Hepatocyte (in vitro differentiated cells): ENCODE results near the gene NRSN2.
"Not testable (repeated sequence)": the region's sequence is repeated elsewhere in the genome, so short reads cannot be mapped to it uniquely, and the experiment has no call there.

Experiments used
- CTCF ChIP-seq: fragments of 200-600 bp; sonication (generic); IDR thresholded peaks from 2 replicates; pipeline ENCODE4 v1.5.1; 2016; ENCODE audit warnings: antibody characterized with exemption, mild to moderate bottlenecking; ENCODE audit not compliant: poor library complexity
- EZH2 ChIP-seq: fragments of 200-600 bp; sonication (generic); IDR thresholded peaks from 2 replicates; pipeline ENCODE4 v1.6.1; 2016; ENCODE audit warnings: antibody characterized with exemption, mild to moderate bottlenecking, borderline replicate concordance
- EZH2phosphoT487 ChIP-seq: fragments of 200-600 bp; sonication (generic); IDR thresholded peaks from one replicate; pipeline ENCODE4 v1.6.1; 2018; ENCODE audit warnings: antibody characterized with exemption, mild to moderate bottlenecking, low read depth, moderate library complexity; ENCODE audit not compliant: unreplicated experiment, severe bottlenecking

- not testable (repeated sequence) for TF ChIP-seq EZH2, CTCF, EZH2phosphoT487
These were observed 30.7 kb downstream of the NRSN2 start for GRCh38 chr20:377578-377977.
